Measurements from ENCODE around the gene MED13.

MED13 gene

GRCh38 chr17:62024866-62025265, 40.2 kb downstream of the MED13 start:
- Histone ChIP-seq H3K9me3 (ENCODE audit: insufficient read depth, low read length) (no peaks in the 10 kb centered on the region), H3K27me3 (ENCODE audit: low read length) (no peaks in the 10 kb centered on the region), H3K4me3 (ENCODE audit: insufficient read depth, low read length, poor library complexity, severe bottlenecking) (no peak overlapping the region), H4K20me1 (ENCODE audit: low read depth, low read length) (no peaks in the 10 kb centered on the region), H2AFZ (ENCODE audit: low read depth, low read length, severe bottlenecking) (no peak overlapping the region), H3K27ac (ENCODE audit: low read depth, low read length) (no peak overlapping the region), H3K9ac (ENCODE audit: low read length) (no peak overlapping the region), H3K36me3 (ENCODE audit: low read length) (peaks cover 42% of the 10 kb centered on the region), H3K9me2 (replicated peaks; ENCODE audit: insufficient read depth, low read length) (no peaks in the 10 kb centered on the region), H3K79me2 (ENCODE audit: insufficient read depth, low read length) (peaks cover 11% of the 10 kb centered on the region), H3F3A (ENCODE audit: insufficient read depth) (peaks cover 5% of the 10 kb centered on the region; the same call in 1 of the 2 replicates), H3K4me2 (ENCODE audit: low read depth, low read length, poor library complexity, severe bottlenecking) (no peak overlapping the region)
- TF ChIP-seq CTCF (IDR thresholded peaks at IDR 0.05; ENCODE audit: insufficient read depth, low read length, poor library complexity, severe bottlenecking), result no peak
- TF ChIP-seq EZH2phosphoT487 (conservative IDR thresholded peaks at IDR 0.05; ENCODE audit: low read length), result no peak

GRCh38 chr17:62017912-62018311, 47.2 kb downstream of the MED13 start:
- H3K4me3 ChIP-seq (ENCODE audit: insufficient read depth, low read length, poor library complexity, severe bottlenecking), result no peak overlapping the region
- H3K9me2 ChIP-seq (replicated peaks; ENCODE audit: insufficient read depth, low read length), result no peaks in the 10 kb centered on the region
- no peak overlapping the region for H3K4me2 ChIP-seq (ENCODE audit: low read depth, low read length, poor library complexity, severe bottlenecking)
- H3K27ac ChIP-seq (ENCODE audit: low read depth, low read length), result no peak overlapping the region
- no peaks in the 10 kb centered on the region for H3K9me3 ChIP-seq (ENCODE audit: insufficient read depth, low read length)
- H2AFZ ChIP-seq (ENCODE audit: low read depth, low read length, severe bottlenecking), result no peak overlapping the region
- H3K36me3 ChIP-seq (ENCODE audit: low read length), result peaks cover 42% of the 10 kb centered on the region
- no peaks in the 10 kb centered on the region for H3K27me3 ChIP-seq (ENCODE audit: low read length)
- peaks cover 2% of the 10 kb centered on the region; the same call in 1 of the 2 replicates for H3F3A ChIP-seq (ENCODE audit: insufficient read depth)
- peaks cover 6% of the 10 kb centered on the region for H3K79me2 ChIP-seq (ENCODE audit: insufficient read depth, low read length)
- no peak overlapping the region for H3K9ac ChIP-seq (ENCODE audit: low read length)
- no peak for TF ChIP-seq EZH2phosphoT487 (conservative IDR thresholded peaks at IDR 0.05; ENCODE audit: low read length)
- TF ChIP-seq CTCF (IDR thresholded peaks at IDR 0.05; ENCODE audit: insufficient read depth, low read length, poor library complexity, severe bottlenecking), result no peak
- peaks cover 4% of the 10 kb centered on the region; the same call in 1 of the 2 replicates for H4K20me1 ChIP-seq (ENCODE audit: low read depth, low read length)

GRCh38 chr17:62017496-62017895, 47.6 kb downstream of the MED13 start:
- Histone ChIP-seq H3F3A (ENCODE audit: insufficient read depth) (no peaks in the 10 kb centered on the region; the same call in 1 of the 2 replicates), H3K4me2 (ENCODE audit: low read depth, low read length, poor library complexity, severe bottlenecking) (no peak overlapping the region), H3K79me2 (ENCODE audit: insufficient read depth, low read length) (peaks cover 6% of the 10 kb centered on the region), H3K9me3 (ENCODE audit: insufficient read depth, low read length) (no peaks in the 10 kb centered on the region), H3K27me3 (ENCODE audit: low read length) (no peaks in the 10 kb centered on the region), H3K27ac (ENCODE audit: low read depth, low read length) (no peak overlapping the region), H3K36me3 (ENCODE audit: low read length) (peaks cover 38% of the 10 kb centered on the region), H3K4me3 (ENCODE audit: insufficient read depth, low read length, poor library complexity, severe bottlenecking) (no peak overlapping the region), H3K9me2 (replicated peaks; ENCODE audit: insufficient read depth, low read length) (no peaks in the 10 kb centered on the region), H3K9ac (ENCODE audit: low read length) (no peak overlapping the region), H2AFZ (ENCODE audit: low read depth, low read length, severe bottlenecking) (no peak overlapping the region), H4K20me1 (ENCODE audit: low read depth, low read length) (peaks cover 4% of the 10 kb centered on the region; the same call in 1 of the 2 replicates)
- TF ChIP-seq EZH2phosphoT487 (conservative IDR thresholded peaks at IDR 0.05; ENCODE audit: low read length) (no peak), CTCF (IDR thresholded peaks at IDR 0.05; ENCODE audit: insufficient read depth, low read length, poor library complexity, severe bottlenecking) (no peak)
